Panc1 (cell line): ENCODE results near the gene ERICH6B. TPM values are rescaled to one million over a fixed set of nuclear protein-coding genes. Genes with fewer than 3 reads are reported as not detected.

Experiments used
- ATAC-seq: fragments of 200-7000 bp; cut with Tn5 transposase; 2 replicates; pipeline ENCODE4 v1.9.1; 2020; ENCODE audit warnings: mild to moderate bottlenecking, moderate library complexity
- BruUV-seq: library from RNA; stranded (reverse); fragments of 400-500 nt; replicated peaks from 2 replicates; lab custom pipeline; 2021; lab: Mats Ljungman, UMichigan
- CTCF ChIA-PET: fragments of 300-600 bp; sonication (Branson Sonifier 250); formaldehyde crosslinking; loops from one replicate; lab custom pipeline; 2022; ENCODE audit warnings: antibody characterized with exemption; lab: Charles Lee
- POLR2A ChIA-PET: fragments of 300-600 bp; sonication (Branson Sonifier 250); formaldehyde crosslinking; loops from one replicate; lab custom pipeline; 2022; ENCODE audit warnings: antibody characterized with exemption; lab: Charles Lee
- DNase-seq: peaks from one replicate; pipeline ENCODE4 v3.0.0-alpha.2; 2010; ENCODE audit warnings: low read depth, low spot score
- H3K27ac ChIP-seq: 2 replicates; pipeline ENCODE4 v1.5.1; 2011; ENCODE audit warnings: mild to moderate bottlenecking, low read length, inconsistent platforms
- H3K27me3 ChIP-seq: fragments of 200-500 bp; sonication (Bioruptor generic); 2 replicates; pipeline ENCODE4 v1.6.0; 2014; ENCODE audit warnings: low read length, inconsistent platforms; ENCODE audit not compliant: control insufficient read depth, insufficient read depth
- H3K36me3 ChIP-seq: fragments of 200-500 bp; sonication (Bioruptor generic); 2 replicates; pipeline ENCODE4 v1.5.1; 2014; ENCODE audit warnings: inconsistent platforms, mild to moderate bottlenecking, low read length, moderate library complexity; ENCODE audit not compliant: control insufficient read depth, insufficient read depth
- H3K4me1 ChIP-seq: 2 replicates; pipeline ENCODE4 v1.5.1; 2011; ENCODE audit warnings: inconsistent platforms, mild to moderate bottlenecking, low read length, moderate library complexity; ENCODE audit not compliant: control insufficient read depth, insufficient read depth
- H3K4me3 ChIP-seq, 2 experiments: 2 replicates each; pipeline ENCODE4 v1.5.1; 2011 to 2012; ENCODE audit warnings: low read depth in 2 of 2, low read length in 2 of 2, mild to moderate bottlenecking in 2 of 2, inconsistent platforms in 1 of 2, moderate library complexity in 1 of 2
- H3K9me3 ChIP-seq: fragments of 200-500 bp; sonication (Bioruptor generic); 2 replicates; pipeline ENCODE4 v1.5.1; 2014; ENCODE audit warnings: low read depth, mild to moderate bottlenecking, inconsistent platforms, low read length, moderate library complexity; ENCODE audit not compliant: control insufficient read depth, insufficient read depth
- POLR2AphosphoS5 ChIP-seq: IDR thresholded peaks from 2 replicates; pipeline ENCODE4 v1.6.1; 2012; ENCODE audit warnings: mild to moderate bottlenecking, low read depth, low read length, moderate library complexity
- REST ChIP-seq, 2 experiments: IDR thresholded peaks; 2 replicates each; pipeline ENCODE4 v1.6.1; 2011 to 2012; ENCODE audit warnings: low read depth in 2 of 2, control low read depth in 1 of 2, low read length in 1 of 2, mild to moderate bottlenecking in 1 of 2, moderate library complexity in 1 of 2; ENCODE audit not compliant: insufficient read depth in 1 of 2
- SIN3A ChIP-seq: IDR thresholded peaks from 2 replicates; pipeline ENCODE4 v1.6.1; 2012; ENCODE audit warnings: low read depth, mild to moderate bottlenecking, low read length, moderate library complexity, borderline replicate concordance; ENCODE audit not compliant: insufficient read depth
- TCF7L2 ChIP-seq: IDR thresholded peaks from 2 replicates; pipeline ENCODE4 v1.6.1; 2011; ENCODE audit warnings: mild to moderate bottlenecking, low read depth, low read length, inconsistent platforms
- in situ Hi-C: cut with HindIII; loops from 2 replicates; pipeline ENCODE4 v1.10.0; 2016; ENCODE audit warnings: low sequenced_read_pairs, low pct_unique_long_range_greater_than_20kb
- intact Hi-C: fragments of 100-400 bp; cut with micrococcal nuclease; formaldehyde crosslinking; loops from one replicate; pipeline ENCODE4 v1.10.0; 2022; ENCODE audit not compliant: unreplicated experiment
- total RNA-seq: library from RNA; stranded (reverse); gene quantifications from one replicate; pipeline ENCODE4 v1.2.1, GENCODE V29; 2021; ENCODE audit not compliant: unreplicated experiment
- TF ChIP-seq, protein P1 (sequence below): fragments of 450-650 bp; IDR thresholded peaks from 2 replicates; pipeline ENCODE4 v1.5.1; 2017; ENCODE audit warnings: mild to moderate bottlenecking

Gene ERICH6B
- total RNA-seq, 1 experiment from 2014 or later: not detected

GRCh38 chr13:45508776-45509175, 106.8 kb downstream of the ERICH6B start:
- intact Hi-C loops: no loop called here
- H3K9me3 ChIP-seq: no peaks in the 10 kb centered on the region
- no peaks in the 10 kb centered on the region; the same call in 1 of the 2 replicates for H3K4me1 ChIP-seq
- ATAC-seq (no peak), DNase-seq (no peak)
- ChIA-PET CTCF (interaction anchor here (0.6 to 0.7 kb wide), 2 partner anchors 38 to 64 kb away, joined by 3 to 5 read pairs; no protein-coding TSS in a partner anchor), POLR2A (no interaction called here)
- no peaks in the 10 kb centered on the region for H3K27me3 ChIP-seq
- no peaks in the 10 kb centered on the region; the same call in 1 of the 2 replicates for H3K36me3 ChIP-seq
- in situ Hi-C loops: no loop called here
- no peak overlapping the region for H3K4me3 ChIP-seq
- TF ChIP-seq TCF7L2 (no peak), POLR2AphosphoS5 (no peak), SIN3A (no peak), REST (IDR thresholded peaks at IDR 0.05; ENCODE audit: insufficient read depth in 1 of 2, low read depth in 2 of 2, low read length in 1 of 2) (no peak)
- TF ChIP-seq, protein P1, sequence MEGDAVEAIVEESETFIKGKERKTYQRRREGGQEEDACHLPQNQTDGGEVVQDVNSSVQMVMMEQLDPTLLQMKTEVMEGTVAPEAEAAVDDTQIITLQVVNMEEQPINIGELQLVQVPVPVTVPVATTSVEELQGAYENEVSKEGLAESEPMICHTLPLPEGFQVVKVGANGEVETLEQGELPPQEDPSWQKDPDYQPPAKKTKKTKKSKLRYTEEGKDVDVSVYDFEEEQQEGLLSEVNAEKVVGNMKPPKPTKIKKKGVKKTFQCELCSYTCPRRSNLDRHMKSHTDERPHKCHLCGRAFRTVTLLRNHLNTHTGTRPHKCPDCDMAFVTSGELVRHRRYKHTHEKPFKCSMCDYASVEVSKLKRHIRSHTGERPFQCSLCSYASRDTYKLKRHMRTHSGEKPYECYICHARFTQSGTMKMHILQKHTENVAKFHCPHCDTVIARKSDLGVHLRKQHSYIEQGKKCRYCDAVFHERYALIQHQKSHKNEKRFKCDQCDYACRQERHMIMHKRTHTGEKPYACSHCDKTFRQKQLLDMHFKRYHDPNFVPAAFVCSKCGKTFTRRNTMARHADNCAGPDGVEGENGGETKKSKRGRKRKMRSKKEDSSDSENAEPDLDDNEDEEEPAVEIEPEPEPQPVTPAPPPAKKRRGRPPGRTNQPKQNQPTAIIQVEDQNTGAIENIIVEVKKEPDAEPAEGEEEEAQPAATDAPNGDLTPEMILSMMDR: no peak
- no TSS peak for BruUV-seq
- no peak overlapping the region for H3K27ac ChIP-seq

DNA sequence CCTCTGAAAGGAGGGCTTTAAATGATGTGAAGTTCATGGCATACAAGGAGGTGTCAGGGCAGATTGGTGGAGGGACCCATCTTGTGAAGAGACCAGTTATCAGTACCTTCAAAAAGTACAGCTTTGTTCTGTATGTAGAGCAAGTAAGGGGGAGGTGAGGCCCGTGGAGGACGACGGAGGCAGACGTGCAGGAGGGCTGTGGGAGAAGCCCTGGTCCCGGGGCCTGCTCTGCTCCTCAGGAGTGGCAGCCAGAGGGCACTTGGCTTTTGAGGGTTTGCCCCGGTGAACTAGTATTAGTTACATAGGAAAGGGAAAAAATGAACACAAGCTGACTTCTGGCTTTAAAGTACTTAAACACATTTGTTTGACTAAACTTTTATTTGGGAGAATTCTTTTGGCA, 108.7 kb downstream of the ERICH6B start:
- Histone ChIP-seq H3K36me3 (peaks cover 3% of the 10 kb centered on the region; the same call in 1 of the 2 replicates), H3K27ac (no peak overlapping the region), H3K9me3 (no peaks in the 10 kb centered on the region), H3K4me3 (no peak overlapping the region), H3K27me3 (no peaks in the 10 kb centered on the region), H3K4me1 (no peaks in the 10 kb centered on the region; the same call in 1 of the 2 replicates)
- TF ChIP-seq POLR2AphosphoS5: no peak
- TF ChIP-seq SIN3A: no peak
- no peak for TF ChIP-seq TCF7L2
- no peak for TF ChIP-seq REST (IDR thresholded peaks at IDR 0.05; ENCODE audit: insufficient read depth in 1 of 2, low read depth in 2 of 2, low read length in 1 of 2)
- TF ChIP-seq, protein P1: no peak
- ChIA-PET CTCF (no interaction called here), POLR2A (no interaction called here)
- no TSS peak for BruUV-seq
- no peak for ATAC-seq
- DNase-seq: no peak
- in situ Hi-C loops (no loop called here), intact Hi-C loops (no loop called here)
